Amygdala (tissue), 56 donors: ENCODE measurements around the gene TRIM52.
"Not testable (repeated sequence)": the region's sequence is repeated elsewhere in the genome, so short reads cannot be mapped to it uniquely, and the experiment has no call there.

Source experiments
- DNase-seq, 56 donors: peaks; one replicate each; lab custom pipeline; 2025; lab: John Stamatoyannopoulos, UW

Gene TRIM52

GRCh38 chr5:181260720-181261319 is at the start of gene TRIM52:
TRIM52 (minus strand) TSS chr5:181261143; CDS start chr5:181260813, 330 bp downstream.
- no peak for DNase-seq

GRCh38 chr5:181287331-181287730 is 26.4 kb upstream of the TRIM52 start:
- not testable (repeated sequence) for DNase-seq

GRCh38 chr5:181285962-181286705 is 25.2 kb upstream of the TRIM52 start:
- not testable (repeated sequence) for DNase-seq

GRCh38 chr5:181283841-181284755 is 23.2 kb upstream of the TRIM52 start:
- DNase-seq: not testable (repeated sequence)

GRCh38 chr5:181283347-181283746 is 22.4 kb upstream of the TRIM52 start:
- DNase-seq: no peak

GRCh38 chr5:181282874-181283273 is 21.9 kb upstream of the TRIM52 start:
- no peak for DNase-seq

GRCh38 chr5:181282415-181282814 is 21.5 kb upstream of the TRIM52 start:
- DNase-seq: not testable (repeated sequence)

- DNase-seq: no peak
These were observed 21.0 kb upstream of the TRIM52 start for GRCh38 chr5:181281984-181282316.

GRCh38 chr5:181281077-181281983 is 20.4 kb upstream of the TRIM52 start:
- no peak for DNase-seq

GRCh38 chr5:181280251-181280762 is 19.4 kb upstream of the TRIM52 start:
- no peak for DNase-seq

- not testable (repeated sequence) for DNase-seq
These were observed 12.4 kb upstream of the TRIM52 start for GRCh38 chr5:181273433-181273744.

GRCh38 chr5:181271081-181271480 is 10.1 kb upstream of the TRIM52 start:
- DNase-seq: no peak

GRCh38 chr5:181267907-181268306 is 7.0 kb upstream of the TRIM52 start:
- not testable (repeated sequence) for DNase-seq

- DNase-seq: not testable (repeated sequence)
These were observed 6.5 kb upstream of the TRIM52 start for GRCh38 chr5:181267291-181267904.

- no peak for DNase-seq
These were observed 4.2 kb upstream of the TRIM52 start for GRCh38 chr5:181265092-181265671.

GRCh38 chr5:181263633-181264032 is 2.7 kb upstream of the TRIM52 start:
- no peak for DNase-seq

- DNase-seq: no peak
These were observed 542 bp upstream of the TRIM52 start for GRCh38 chr5:181261320-181262049.

GRCh38 chr5:181259974-181260719 is 796 bp downstream of the TRIM52 start:
- no peak for DNase-seq
